Skeletal muscle cell (primary cell): Measurements from ENCODE around the gene ATP11B.
"Not testable (repeated sequence)": the region's sequence is repeated elsewhere in the genome, so short reads cannot be mapped to it uniquely, and the experiment has no call there.

Experiments used
- DNase-seq: peaks from one replicate; pipeline ENCODE4 v3.0.0-alpha.2; 2010; ENCODE audit warnings: low read depth
- H3K4me3 ChIP-seq: 2 replicates; pipeline ENCODE4 v1.5.1; 2011; ENCODE audit warnings: low read depth, mild to moderate bottlenecking, control low read depth, low read length, moderate library complexity

The ATP11B gene

DNA sequence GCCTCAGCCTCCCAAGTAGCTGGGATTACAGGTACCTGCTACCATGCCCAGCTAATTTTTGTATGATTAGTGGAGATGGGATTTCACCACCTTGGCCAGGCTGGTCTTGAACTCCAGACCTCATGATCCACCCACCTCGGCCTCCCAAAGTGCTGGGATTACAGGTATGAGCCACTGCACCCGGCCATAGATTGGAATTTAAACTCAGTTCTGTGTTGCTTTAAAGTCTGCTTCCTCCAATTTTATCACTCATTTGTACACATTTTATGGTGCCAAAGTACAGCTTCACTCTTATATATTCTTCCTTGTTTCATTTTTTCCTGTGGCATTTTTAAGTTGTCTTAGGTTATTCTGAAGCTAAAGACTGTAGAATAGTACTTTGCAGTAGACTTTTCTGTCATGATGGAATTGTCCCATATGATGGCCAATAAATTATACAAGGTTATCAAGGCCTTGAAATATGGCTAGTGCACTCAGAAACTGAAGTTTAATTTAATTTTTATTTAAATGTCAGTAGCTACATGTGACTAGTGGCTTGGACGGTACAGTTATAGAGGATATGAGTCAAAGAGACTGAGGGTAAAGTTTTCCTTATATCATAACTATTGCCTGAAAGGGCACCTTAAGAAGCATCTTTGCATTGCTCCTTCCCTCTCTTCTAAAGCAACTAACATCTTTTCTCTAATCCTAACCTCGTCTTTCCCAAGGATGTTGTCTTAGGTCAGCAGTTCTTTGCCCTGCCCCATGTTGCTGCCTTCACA is 28.1 kb downstream of the ATP11B start:
- no peak overlapping the region for H3K4me3 ChIP-seq
- DNase-seq = no peak

DNA sequence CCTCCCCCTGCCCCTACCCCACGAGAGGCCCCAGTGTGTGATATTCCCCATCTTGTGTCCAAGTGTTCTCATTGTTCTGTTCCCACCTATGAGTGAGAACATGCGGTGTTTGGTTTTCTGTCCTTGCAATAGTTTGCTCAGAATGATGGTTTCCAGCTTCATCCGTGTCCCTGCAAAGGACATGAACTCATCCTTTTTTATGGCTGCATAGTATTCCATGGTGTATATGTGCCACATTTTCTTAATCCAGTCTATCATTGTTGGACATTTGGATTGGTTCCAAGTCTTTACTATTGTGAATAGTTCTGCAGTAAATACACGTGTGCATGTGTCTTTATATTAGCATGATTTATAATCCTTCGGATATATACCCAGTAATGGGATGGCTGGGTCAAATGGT is 29.0 kb downstream of the ATP11B start:
- not testable (repeated sequence) for DNase-seq, H3K4me3 ChIP-seq

- no peak overlapping the region for H3K4me3 ChIP-seq
- no peak for DNase-seq
Measured at GRCh38 chr3:182824957-182825356, 31.7 kb downstream of the ATP11B start.

GRCh38 chr3:182829761-182830405 is 36.6 kb downstream of the ATP11B start:
- no peak for DNase-seq
- no peak overlapping the region for H3K4me3 ChIP-seq

- H3K4me3 ChIP-seq = no peak overlapping the region
- peak; percentile 4 for DNase-seq
Measured at GRCh38 chr3:182837855-182838454, 44.7 kb downstream of the ATP11B start.

GRCh38 chr3:182843478-182843877 is 50.2 kb downstream of the ATP11B start:
- H3K4me3 ChIP-seq = no peak overlapping the region
- DNase-seq = no peak

DNA sequence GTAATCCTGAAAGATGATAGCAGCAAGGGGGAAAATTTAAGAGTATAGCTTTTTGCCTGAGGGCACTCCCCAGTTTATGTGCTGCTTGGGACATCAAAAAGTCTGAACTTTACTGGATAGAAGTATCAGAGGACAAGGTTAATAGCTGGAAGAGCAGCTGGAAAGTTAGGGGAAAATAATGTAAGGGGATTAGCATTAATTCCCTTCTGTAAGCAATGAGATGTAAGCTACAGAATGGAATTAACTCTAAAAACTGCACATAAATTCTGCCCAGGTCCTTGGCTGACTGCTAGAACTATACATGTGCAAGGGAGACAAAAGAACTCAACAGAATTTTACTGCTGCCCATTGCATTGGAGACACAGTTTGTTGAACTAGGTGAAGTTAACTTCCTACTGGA is 55.6 kb downstream of the ATP11B start:
- no peak for DNase-seq
- no peak overlapping the region for H3K4me3 ChIP-seq

DNA sequence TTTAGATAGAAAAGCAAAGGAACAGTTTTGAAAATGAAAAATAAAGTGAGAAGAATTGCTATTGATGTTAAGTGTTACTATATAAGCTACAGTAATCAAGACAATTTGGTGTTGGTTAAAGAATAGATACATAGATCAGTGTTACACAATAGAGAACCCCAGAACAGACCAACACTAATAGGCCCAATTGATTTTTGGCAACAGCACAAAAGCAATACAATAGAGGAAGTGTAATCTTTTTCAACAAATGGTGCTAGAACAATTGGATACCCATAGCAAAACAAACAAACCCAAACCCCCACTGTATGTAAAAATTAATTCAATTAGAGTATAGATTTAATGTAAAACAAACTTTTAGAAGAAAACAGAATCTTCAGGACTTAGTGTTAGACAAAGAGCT is 61.8 kb downstream of the ATP11B start:
- no peak overlapping the region for H3K4me3 ChIP-seq
- DNase-seq = no peak

DNA sequence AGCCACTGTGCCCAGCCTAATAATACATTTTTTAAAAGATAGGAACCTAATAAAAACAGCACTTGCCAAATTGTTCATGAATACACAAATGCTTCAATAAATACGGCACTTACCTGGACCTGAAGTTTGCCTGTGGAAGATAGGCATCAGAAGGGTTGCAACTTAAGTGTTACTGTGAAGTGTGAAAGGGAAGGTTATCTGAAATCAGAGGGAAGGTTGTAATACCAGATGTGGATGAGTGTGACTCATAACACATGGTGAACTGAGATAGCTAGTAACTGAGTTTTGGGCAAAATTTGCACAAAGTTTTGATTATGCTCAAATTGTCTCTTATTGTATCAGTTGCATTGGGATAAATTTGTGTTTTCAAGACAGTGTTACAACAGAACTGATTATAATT is 68.0 kb downstream of the ATP11B start:
- DNase-seq = no peak
- no peak overlapping the region for H3K4me3 ChIP-seq

DNA sequence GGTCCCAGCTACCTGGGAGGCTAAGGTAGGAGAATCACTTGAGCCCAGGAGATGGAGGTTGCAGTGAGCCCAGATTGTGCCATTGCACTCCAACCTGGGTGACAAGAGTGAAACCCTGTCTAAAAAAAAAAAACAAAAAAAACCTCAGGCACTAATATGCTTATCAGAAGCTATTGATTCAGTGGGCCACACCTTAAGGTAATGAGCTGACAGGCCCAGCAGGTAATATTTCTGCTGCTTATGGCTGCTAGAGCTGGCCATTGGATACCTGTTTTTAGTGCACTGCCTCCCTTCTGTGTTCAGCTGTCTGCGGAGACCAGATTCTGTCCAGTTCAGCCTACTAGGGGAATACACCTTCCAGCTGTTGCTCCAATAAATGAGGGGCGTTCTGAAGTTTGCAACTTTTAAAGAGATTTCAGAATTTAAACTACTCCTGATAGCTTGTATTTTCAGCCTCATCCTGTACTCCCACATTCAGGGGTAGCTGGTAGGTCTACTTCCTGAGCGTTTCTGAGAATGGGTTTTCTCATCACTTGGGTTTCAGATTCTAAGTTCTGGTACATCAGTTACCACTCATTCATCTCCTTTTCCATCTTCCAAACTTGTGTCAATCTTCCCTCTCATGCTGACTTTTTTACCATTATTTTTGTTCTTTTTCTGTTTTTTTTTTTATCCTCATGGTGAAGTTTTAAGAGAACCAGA is 69.0 kb downstream of the ATP11B start:
- DNase-seq = no peak
- no peak overlapping the region for H3K4me3 ChIP-seq

- H3K4me3 ChIP-seq = no peak overlapping the region
- no peak for DNase-seq
Measured at GRCh38 chr3:182869059-182869458, 75.8 kb downstream of the ATP11B start.

- H3K4me3 ChIP-seq, DNase-seq: not testable (repeated sequence)
Measured at GRCh38 chr3:182870917-182871316, 77.6 kb downstream of the ATP11B start.

- no peak for DNase-seq
- H3K4me3 ChIP-seq = no peak overlapping the region
Measured at GRCh38 chr3:182879031-182879611, 85.8 kb downstream of the ATP11B start.

GRCh38 chr3:182886497-182886896 is 93.2 kb downstream of the ATP11B start:
- H3K4me3 ChIP-seq = no peak overlapping the region
- DNase-seq = no peak

GRCh38 chr3:182889948-182890629 is 96.8 kb downstream of the ATP11B start:
- DNase-seq = no peak
- H3K4me3 ChIP-seq = no peak overlapping the region

DNA sequence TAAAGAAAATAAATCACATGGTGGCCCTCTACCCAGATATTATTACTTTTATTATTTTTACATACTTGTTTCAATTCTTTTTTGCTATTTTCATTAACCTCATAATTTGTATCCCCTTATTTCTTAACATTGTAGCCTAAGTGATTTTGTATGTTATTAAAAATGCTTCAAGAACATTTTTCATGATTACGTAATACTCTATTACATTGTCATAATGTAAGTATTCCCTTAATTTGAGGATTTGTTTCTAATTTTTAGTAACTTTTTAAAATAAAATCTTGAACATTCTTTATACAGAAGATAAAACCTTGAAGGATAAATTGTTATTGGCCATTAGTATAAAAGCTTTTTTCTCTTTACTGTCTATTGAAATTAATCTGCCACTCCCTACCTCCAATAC is 98.1 kb downstream of the ATP11B start:
- no peak overlapping the region for H3K4me3 ChIP-seq
- DNase-seq = no peak

- DNase-seq = no peak
- H3K4me3 ChIP-seq = no peak overlapping the region
Measured at GRCh38 chr3:182892226-182892625, 98.9 kb downstream of the ATP11B start.

- H3K4me3 ChIP-seq = no peak overlapping the region
- no peak for DNase-seq
Measured at GRCh38 chr3:182895513-182896112, 102.3 kb downstream of the ATP11B start.

GRCh38 chr3:182896553-182896952 is 103.2 kb downstream of the ATP11B start:
- H3K4me3 ChIP-seq = no peak overlapping the region
- no peak for DNase-seq
